ENCODE measurements around the gene MAZ.
"Not testable (repeated sequence)": the region's sequence is repeated elsewhere in the genome, so short reads cannot be mapped to it uniquely, and the experiment has no call there.

MAZ gene

DNA sequence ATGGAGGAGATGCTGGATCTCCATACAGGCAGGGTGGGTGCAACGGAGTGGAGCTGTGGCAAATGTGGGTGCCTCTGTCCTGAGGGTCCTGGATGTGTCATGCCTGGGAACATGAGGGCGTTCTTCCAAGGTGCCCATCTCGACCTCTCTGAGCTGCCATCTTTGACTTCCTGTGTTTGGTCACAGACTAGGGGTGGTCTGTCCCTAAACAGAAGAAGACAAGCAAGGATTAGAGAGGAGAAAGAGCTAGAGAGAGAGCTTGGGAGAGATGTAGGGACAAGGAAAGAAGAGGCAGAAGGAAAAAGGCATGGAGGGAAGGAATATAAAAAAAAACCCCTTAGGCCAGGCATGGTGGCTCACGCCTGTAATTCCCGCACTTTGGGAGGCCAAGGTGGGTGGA is 31.6 kb upstream of the MAZ start:
- DNase-seq: no peak
- no peaks in the 10 kb centered on the region for H3K4me1 ChIP-seq
- H3K4me3 ChIP-seq (ENCODE audit: low read depth, low read length): no peak overlapping the region
- H3K9me3 ChIP-seq: no peaks in the 10 kb centered on the region
- TF ChIP-seq, protein P1, sequence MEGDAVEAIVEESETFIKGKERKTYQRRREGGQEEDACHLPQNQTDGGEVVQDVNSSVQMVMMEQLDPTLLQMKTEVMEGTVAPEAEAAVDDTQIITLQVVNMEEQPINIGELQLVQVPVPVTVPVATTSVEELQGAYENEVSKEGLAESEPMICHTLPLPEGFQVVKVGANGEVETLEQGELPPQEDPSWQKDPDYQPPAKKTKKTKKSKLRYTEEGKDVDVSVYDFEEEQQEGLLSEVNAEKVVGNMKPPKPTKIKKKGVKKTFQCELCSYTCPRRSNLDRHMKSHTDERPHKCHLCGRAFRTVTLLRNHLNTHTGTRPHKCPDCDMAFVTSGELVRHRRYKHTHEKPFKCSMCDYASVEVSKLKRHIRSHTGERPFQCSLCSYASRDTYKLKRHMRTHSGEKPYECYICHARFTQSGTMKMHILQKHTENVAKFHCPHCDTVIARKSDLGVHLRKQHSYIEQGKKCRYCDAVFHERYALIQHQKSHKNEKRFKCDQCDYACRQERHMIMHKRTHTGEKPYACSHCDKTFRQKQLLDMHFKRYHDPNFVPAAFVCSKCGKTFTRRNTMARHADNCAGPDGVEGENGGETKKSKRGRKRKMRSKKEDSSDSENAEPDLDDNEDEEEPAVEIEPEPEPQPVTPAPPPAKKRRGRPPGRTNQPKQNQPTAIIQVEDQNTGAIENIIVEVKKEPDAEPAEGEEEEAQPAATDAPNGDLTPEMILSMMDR (IDR thresholded peaks at IDR 0.05; ENCODE audit: low read depth, low read length): no peak
- no peaks in the 10 kb centered on the region for H3K36me3 ChIP-seq
- H3K27me3 ChIP-seq: no peaks in the 10 kb centered on the region

DNA sequence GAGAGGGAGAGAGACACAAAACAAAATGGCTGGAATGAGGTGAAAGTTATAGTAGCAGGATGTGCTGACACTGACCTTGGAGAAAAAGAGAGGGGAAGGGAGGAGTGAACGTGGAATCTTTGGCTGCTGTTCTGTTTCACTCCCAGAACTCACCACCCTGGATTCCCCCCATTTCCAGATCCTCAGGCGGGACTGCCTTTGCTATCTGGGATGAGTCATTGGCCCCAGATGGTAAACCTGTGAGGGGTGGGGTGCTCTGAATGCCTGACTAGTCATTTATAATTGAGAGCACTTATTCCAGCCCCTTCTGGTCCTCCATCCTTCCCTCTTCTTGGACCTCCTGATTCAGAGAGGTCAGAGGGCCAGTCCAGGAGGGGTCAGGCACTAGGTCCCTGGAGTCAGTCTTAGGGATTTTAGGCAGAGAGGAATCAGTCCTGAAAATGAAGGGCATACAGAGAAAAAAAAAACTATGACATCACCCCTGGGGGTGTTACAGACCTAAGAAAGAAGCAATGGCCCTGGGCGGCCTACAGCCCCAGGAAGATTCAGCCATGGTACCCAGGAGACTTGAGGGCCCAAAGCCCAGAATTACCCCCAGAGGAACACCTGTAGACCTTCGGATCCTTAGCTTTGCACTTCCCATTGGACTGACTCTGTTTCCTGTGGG is 30.5 kb upstream of the MAZ start:
- peak; percentile 39 for DNase-seq
- Histone ChIP-seq H3K36me3 (no peaks in the 10 kb centered on the region), H3K4me1 (no peaks in the 10 kb centered on the region), H3K9me3 (no peaks in the 10 kb centered on the region), H3K27me3 (no peaks in the 10 kb centered on the region), H3K4me3 (ENCODE audit: low read depth, low read length) (no peak overlapping the region)
- TF ChIP-seq, protein P1 (IDR thresholded peaks at IDR 0.05; ENCODE audit: low read depth, low read length): no peak

DNA sequence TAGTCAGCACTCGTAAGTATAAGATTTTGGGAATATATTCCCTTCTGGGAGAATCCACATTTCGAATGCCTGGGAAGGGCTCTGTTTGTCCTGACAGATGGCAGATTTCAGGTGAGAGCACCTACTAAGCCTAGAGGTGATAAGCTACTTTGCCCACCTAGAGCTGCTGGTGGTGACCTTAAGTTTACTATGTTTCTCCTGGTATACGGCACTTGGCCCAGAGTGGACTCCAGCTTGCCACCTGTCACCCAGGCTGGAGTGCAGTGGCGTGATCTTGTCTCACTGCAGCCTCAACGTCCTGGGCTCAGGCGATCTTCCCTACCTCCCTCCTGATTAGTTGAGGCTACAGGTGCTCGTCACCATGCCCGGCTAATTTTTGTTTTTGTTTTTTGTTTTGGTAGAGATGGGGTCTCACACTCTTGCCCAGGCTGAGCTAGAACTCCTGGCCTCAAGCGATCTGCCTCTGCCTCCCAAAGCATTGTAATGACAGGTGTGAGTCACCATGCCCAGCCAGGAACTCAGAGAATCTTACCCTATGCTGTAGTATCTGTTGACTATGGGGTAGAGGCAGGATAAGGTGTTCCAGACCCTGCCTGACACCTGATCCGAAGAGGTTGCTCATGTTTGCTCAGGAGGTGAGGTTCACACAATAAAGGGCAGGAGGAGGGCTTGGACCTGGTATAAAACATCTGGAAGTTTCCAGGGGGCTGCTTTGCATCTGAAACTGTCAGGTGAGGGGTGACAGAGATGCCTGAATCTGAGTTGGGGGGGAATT is 28.6 kb upstream of the MAZ start, which contains the start of gene ZG16:
Gene ZG16 (plus strand): TSS at position 681 of the 775 bp plus-strand sequence. CDS start 1,011 bp downstream, outside the sequence.
- Histone ChIP-seq H3K27me3 (no peaks in the 10 kb centered on the region), H3K4me1 (no peaks in the 10 kb centered on the region), H3K36me3 (no peaks in the 10 kb centered on the region), H3K9me3 (no peaks in the 10 kb centered on the region), H3K4me3 (ENCODE audit: low read depth, low read length) (no peak within 1 kb of the TSS)
- TF ChIP-seq, protein P1 (IDR thresholded peaks at IDR 0.05; ENCODE audit: low read depth, low read length): no peak
- no peak for DNase-seq

DNA sequence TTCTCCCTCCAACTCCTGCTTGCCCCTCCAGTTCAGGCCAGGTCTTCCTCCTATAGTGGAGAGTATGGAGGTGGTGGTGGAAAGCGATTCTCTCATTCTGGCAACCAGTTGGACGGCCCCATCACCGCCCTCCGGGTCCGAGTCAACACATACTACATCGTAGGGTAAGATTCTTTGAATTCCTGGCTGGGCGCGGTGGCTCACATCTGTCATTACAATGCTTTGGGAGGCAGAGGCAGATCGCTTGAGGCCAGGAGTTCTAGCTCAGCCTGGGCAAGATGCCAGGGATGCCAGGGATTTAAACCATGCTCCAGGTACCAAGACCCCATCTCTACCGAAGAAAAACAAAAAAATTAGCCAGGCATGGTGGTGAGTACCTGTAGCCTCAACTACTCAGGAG is 26.9 kb upstream of the MAZ start:
- Histone ChIP-seq H3K36me3 (no peaks in the 10 kb centered on the region), H3K4me3 (ENCODE audit: low read depth, low read length) (no peak overlapping the region), H3K27me3 (no peaks in the 10 kb centered on the region), H3K9me3 (no peaks in the 10 kb centered on the region), H3K4me1 (no peaks in the 10 kb centered on the region)
- TF ChIP-seq, protein P1 (IDR thresholded peaks at IDR 0.05; ENCODE audit: low read depth, low read length): no peak
- no peak for DNase-seq

DNA sequence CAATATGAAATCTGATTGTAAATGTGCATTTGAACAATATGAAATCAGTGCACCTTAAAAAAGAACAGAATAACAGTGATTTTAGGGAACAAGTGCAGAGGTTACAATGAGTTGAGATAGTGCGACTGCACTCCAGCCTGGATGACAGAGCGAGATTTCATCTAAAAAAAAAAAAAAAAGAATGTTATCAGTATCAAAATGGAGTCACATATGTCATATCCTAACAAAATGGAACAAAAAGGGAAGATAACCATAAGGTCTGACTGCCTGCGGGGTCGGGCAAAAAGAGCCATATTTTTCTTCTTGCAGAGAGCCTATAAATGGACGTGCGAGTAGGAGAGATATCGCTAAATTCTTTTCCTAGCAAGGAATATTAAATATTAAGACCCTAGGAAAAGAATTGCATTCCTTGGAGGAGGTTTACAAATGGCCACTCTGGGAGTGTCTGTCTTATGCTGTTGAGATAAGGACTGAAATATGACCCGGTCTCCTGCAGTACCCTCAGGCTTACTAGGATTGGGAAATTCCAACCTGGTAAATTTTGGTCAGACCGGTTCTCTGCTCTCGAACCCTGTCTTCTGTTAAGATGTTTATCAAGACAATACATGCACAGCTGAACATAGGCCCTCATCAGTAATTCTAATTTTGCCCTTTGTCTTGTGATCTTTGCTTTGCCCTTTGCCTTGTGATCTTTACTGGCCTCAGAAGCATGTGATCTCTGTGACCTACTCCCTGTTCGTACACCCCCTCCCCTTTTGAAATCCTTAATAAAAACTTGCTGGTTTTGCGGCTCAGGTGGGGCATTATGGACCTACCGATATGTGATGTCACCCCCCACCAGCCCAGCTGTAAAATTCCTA is 23.0 kb upstream of the MAZ start:
- not testable (repeated sequence) for DNase-seq; H3K4me1 ChIP-seq; H3K9me3 ChIP-seq; H3K4me3 ChIP-seq (ENCODE audit: low read depth, low read length); H3K27me3 ChIP-seq; H3K36me3 ChIP-seq

DNA sequence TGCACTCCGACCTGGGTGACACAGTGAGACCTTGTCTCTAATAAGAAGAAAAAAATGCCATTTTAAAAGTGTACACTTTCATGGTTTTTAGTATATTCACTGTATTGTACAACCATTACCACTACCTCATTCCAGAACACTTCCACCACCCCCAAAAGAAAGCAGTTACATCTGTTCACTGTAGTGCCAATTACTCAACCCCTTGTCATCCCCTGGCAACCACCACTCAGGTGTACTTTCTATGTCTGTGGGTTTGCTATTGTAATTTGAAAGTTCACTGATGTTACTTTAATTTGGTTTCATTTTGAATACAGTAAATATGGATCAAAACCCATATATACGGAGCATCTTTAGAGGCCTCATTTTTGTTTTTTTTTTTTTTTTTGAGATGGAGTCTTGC is 22.2 kb upstream of the MAZ start:
- Histone ChIP-seq H3K9me3 (no peaks in the 10 kb centered on the region), H3K27me3 (no peaks in the 10 kb centered on the region), H3K4me1 (no peaks in the 10 kb centered on the region), H3K36me3 (no peaks in the 10 kb centered on the region), H3K4me3 (ENCODE audit: low read depth, low read length) (no peak overlapping the region)
- TF ChIP-seq, protein P1 (IDR thresholded peaks at IDR 0.05; ENCODE audit: low read depth, low read length): no peak
- no peak for DNase-seq
